GM18861 (cell line): ENCODE data around the gene APLNR.
"Not testable (repeated sequence)": the region's sequence is repeated elsewhere in the genome, so short reads cannot be mapped to it uniquely, and the experiment has no call there.

Experiments used
- ATAC-seq: cut with Tn5 transposase; IDR thresholded peaks from one replicate; pipeline ENCODE4 v1.9.1; 2021; ENCODE audit not compliant: unreplicated experiment

The APLNR gene

GRCh38 chr11:57237204-57237681 lies at the start of gene APLNR:
APLNR (minus strand) TSS chr11:57237250; CDS start chr11:57237004, 246 bp downstream.
- ATAC-seq = no peak

GRCh38 chr11:57283231-57283990 lies 46.4 kb upstream of the APLNR start:
- no peak for ATAC-seq

GRCh38 chr11:57281546-57281945 lies 44.5 kb upstream of the APLNR start:
- ATAC-seq = not testable (repeated sequence)

DNA sequence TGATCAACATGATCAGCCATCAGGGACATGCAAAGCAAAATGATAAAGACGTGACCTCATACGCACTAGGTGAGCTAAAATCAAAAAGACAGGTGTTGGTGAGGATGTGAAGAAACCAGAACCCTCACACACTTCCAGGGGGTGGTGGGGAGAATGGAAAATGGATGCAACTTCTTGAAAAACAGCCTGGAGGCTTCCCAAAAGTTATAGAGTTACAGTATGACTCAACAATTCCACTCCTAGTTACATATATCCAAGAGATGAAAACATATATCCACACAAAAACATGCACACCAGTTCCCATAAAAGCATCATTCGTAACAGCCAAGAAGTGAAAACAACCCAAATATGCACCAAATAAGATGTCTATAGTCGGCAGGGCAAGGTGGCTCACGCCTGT lies 42.1 kb upstream of the APLNR start:
- no peak for ATAC-seq

DNA sequence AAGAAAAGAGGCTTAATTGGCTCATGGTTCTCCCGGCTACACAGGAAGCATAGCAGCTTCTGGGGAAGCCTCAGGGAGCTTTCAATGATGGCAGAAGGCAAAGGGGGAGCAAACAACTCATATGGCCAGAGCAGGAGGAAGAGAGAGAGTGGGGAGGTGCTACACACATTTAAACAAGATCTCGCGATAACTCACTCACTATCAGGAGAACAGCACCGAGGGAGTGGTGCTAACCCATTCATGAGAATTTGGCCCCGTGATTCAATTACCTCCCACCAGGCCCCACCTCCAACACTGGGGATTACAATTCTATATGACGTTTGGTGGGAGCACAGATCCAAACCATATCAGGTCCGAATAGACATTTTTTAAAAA lies 41.7 kb upstream of the APLNR start:
- no peak for ATAC-seq

- ATAC-seq = no peak
Observed at GRCh38 chr11:57277845-57278720, 41.0 kb upstream of the APLNR start.

DNA sequence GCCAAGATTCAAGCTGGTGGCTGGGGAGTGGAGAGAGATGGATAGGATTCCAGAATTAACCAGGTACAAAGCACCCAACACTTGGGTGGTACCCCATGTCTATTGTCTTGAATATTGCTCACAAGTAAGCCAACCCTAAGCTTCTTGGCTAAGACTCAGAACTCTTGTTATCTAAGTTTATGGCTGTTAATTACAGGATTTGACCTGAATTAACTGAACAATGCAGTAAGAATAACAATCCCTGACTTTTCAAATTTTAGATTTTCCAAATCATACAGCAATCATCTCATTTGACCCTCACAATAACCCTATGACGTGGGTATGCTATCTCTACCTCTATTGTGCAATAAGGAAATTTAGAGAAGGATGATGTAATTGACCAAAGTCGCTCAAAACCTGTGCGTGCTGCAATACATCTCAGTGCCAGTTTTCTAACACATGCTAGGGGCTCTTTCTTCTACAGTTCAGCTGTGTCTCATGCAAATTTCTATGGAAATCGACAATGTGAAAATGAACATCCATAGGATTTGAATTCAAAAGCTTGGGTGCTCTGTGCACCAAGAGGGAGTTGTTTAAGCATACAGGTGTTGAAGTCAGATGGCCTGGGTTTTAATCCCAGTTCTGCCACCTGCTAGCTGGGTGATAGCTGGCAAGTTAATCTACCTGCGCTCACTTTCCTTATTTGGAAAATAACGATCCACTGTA lies 40.1 kb upstream of the APLNR start:
- no peak for ATAC-seq

GRCh38 chr11:57276169-57276970 lies 39.3 kb upstream of the APLNR start:
- ATAC-seq = no peak

GRCh38 chr11:57275582-57275981 lies 38.5 kb upstream of the APLNR start:
- no peak for ATAC-seq

- ATAC-seq = no peak
Observed at GRCh38 chr11:57274904-57275498, 38.0 kb upstream of the APLNR start.

DNA sequence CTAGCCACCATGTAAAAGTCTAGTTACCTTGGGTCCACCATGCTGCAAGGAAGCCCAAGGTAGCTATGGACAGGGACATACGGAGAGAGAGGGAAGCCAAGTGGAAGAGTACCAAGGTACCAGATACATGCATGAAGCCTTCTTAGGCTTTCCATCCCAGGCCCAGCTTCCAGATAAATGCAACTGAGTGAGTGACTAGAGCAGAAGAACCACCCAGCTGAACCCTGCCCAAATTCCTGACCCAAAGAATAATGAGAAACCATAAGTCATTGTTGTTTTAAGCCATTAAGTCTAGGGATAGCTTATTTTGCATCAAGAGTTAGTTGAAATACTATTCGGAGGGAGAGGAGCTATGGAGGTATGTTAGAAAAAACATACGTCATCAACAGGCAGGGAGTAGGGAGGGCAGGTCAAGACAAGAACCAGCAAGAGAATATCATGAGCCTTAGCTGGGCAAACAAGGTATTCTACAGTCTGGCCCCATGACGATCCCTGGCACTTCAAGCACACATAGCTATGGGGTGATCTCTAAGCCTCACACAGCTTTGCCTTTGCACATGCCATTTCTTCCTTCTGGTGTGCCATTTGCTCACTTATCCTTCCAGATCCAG lies 36.5 kb upstream of the APLNR start:
- ATAC-seq = no peak

GRCh38 chr11:57269571-57270021 lies 32.5 kb upstream of the APLNR start:
- ATAC-seq = no peak

- ATAC-seq = no peak
Observed at GRCh38 chr11:57266157-57266556, 29.1 kb upstream of the APLNR start.

DNA sequence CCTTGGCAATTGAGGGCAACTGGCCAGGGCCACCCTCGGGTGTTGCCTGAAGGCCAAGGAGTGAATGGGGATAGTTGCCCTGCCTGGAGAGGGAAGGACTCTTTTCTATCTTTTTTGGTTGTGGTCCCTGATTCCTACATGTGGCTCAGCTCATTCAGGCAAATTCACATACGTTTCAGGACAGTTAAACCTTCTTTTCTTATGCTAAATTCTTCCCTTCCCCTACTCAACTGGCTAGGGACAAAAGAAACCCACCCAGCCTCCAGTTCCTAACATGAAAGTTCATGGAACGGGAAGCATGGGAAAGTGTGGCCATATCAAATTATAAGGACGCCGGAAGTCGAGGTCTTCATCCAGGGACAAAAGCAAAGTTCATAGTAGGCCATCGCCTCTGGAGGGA lies 26.3 kb upstream of the APLNR start:
- no peak for ATAC-seq

DNA sequence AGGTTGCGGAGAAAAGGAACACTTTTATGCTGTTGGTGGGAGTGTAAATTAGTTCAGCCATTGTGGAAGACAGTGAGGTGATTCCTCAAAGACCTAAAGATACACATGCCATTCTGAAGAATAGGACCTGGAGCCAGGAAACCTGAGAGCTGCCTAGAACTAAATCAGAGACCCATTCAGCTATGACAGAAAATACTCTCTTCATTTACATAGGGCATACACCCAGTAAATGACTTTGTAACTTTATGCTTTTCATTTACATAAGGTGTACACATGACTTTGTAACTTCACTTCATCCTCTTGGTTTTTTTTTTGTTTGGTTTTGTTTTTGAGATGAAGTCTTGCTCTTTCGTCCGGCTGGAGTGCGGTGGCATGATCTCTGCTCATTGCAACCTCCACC lies 25.1 kb upstream of the APLNR start:
- ATAC-seq = no peak

DNA sequence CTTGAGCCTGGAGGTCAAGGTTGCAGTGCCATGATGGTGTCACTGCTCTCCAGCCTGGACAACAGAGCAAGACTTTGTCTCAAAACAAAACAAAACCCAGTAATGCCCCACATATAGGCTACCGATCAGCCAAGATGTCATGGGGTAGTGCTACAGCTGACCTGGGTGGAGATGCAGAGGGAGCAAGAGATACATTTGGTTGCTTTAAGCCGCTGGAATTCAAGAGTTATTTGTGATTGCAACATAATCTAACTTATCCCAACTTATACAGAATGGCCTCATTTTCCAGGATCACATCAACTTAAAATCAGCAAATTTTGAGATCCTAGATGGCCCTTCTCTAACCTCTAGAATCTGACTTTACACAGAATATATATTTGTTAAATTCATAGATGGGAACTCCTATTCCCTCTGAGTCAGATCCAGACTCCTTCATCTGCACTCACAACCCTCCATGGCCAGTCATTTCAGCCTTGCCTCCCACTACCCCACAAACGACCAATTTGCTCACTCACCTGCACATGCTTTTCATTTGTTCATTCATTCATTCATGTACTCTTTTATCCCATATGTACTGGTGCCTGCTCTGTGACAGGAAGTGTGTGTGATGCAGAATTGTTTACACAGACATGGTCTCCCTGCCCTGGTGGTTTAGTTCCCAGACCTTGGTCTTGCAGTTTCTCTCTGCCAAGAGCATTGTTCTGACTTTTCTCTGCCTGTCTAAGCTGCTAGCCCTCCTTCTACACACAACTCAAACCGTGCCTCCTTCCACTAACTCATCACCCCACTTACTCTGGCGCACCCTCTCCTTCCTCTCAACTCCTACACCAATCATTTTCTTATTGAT lies 24.1 kb upstream of the APLNR start:
- ATAC-seq = no peak

GRCh38 chr11:57256119-57256518 lies 19.1 kb upstream of the APLNR start:
- ATAC-seq = no peak

GRCh38 chr11:57255618-57256017 lies 18.6 kb upstream of the APLNR start:
- no peak for ATAC-seq

DNA sequence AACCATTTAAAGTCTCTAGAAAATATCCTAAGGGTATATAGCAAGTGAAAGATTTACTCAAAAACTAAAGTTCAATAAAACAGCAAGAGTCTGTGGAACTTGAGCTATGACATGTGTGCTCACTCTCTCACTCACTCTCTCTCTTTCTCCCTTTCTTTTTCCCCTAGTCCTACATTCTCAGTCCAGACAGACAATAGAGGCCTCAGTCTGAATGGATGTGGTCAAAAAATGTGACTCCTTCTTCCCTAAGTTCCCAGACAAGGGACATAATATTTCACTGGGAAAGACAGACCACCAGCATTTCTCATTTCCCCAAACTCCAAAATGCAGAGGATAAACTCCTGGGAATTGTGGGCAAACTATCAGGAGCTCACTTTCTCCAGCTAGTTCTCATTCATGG lies 17.6 kb upstream of the APLNR start:
- no peak for ATAC-seq
